Parathyroid adenoma (tissue), 2 donors: Measurements from ENCODE around the gene G2E3.
A peak's percentile ranks its signal among the peaks of the same experiment; 100 is the strongest.

Experiments
- H2AFZ ChIP-seq: fragments of 300-600 bp; sonication (generic); one replicate; pipeline ENCODE4 v1.7.0; 2017; ENCODE audit warnings: antibody characterized with exemption, mild to moderate bottlenecking
- H3K27ac ChIP-seq: fragments of 300-600 bp; sonication (generic); one replicate; pipeline ENCODE4 v1.7.0; 2017
- H3K27me3 ChIP-seq: fragments of 300-600 bp; sonication (generic); one replicate; pipeline ENCODE4 v1.7.0; 2017; ENCODE audit warnings: low read length; ENCODE audit not compliant: control insufficient read depth, insufficient read depth
- H3K36me3 ChIP-seq: fragments of 300-600 bp; sonication (generic); one replicate; pipeline ENCODE4 v1.7.0; 2017; ENCODE audit warnings: low read length; ENCODE audit not compliant: control insufficient read depth, insufficient read depth
- H3K4me1 ChIP-seq: fragments of 300-600 bp; sonication (generic); one replicate; pipeline ENCODE4 v1.7.0; 2017; ENCODE audit warnings: control low read depth
- H3K4me2 ChIP-seq: fragments of 300-600 bp; sonication (generic); one replicate; pipeline ENCODE4 v1.7.0; 2017; ENCODE audit warnings: low read length
- H3K4me3 ChIP-seq: fragments of 300-600 bp; sonication (generic); one replicate; pipeline ENCODE4 v1.7.0; 2017; ENCODE audit warnings: low read depth, low read length
- H3K79me2 ChIP-seq: fragments of 300-600 bp; sonication (generic); one replicate; pipeline ENCODE4 v1.7.0; 2017; ENCODE audit warnings: control low read depth
- H3K9ac ChIP-seq: fragments of 300-600 bp; sonication (generic); one replicate; pipeline ENCODE4 v1.7.0; 2017; ENCODE audit warnings: mild to moderate bottlenecking
- H3K9me3 ChIP-seq: fragments of 300-600 bp; sonication (generic); one replicate; pipeline ENCODE4 v1.7.0; 2017; ENCODE audit warnings: low read length; ENCODE audit not compliant: control insufficient read depth
- CTCF ChIP-seq: fragments of 300-600 bp; sonication (generic); IDR thresholded peaks from one replicate; pipeline ENCODE4 v1.7.0; 2017; ENCODE audit warnings: antibody characterized with exemption, mild to moderate bottlenecking
- donor health status: primary hyperparathyroidism.

G2E3 gene

GRCh38 chr14:30558675-30559555 is at the start of gene G2E3:
TSS of gene G2E3 (plus strand) at chr14:30559158. CDS start at chr14:30581080, 21,922 bp downstream.
- peak within 1 kb of the TSS; percentile 22 for H3K9ac ChIP-seq
- H3K4me3 ChIP-seq = peak within 1 kb of the TSS; percentile 80
- no peaks in the 10 kb centered on the region for H3K4me1 ChIP-seq
- H3K79me2 ChIP-seq = peaks cover 22% of the 10 kb centered on the region
- peak within 1 kb of the TSS; percentile 73 for H3K4me2 ChIP-seq
- H3K27me3 ChIP-seq = no peaks in the 10 kb centered on the region
- H3K9me3 ChIP-seq = no peaks in the 10 kb centered on the region
- TF ChIP-seq CTCF = no peak
- peak within 1 kb of the TSS; percentile 40 for H3K27ac ChIP-seq
- H2AFZ ChIP-seq = peak within 1 kb of the TSS; percentile 80
- H3K36me3 ChIP-seq = no peaks in the 10 kb centered on the region

GRCh38 chr14:30517737-30518136 is 41.2 kb upstream of the G2E3 start:
- Histone ChIP-seq H3K9me3 (no peaks in the 10 kb centered on the region), H3K79me2 (no peaks in the 10 kb centered on the region), H3K4me3 (no peak overlapping the region), H3K4me2 (no peak overlapping the region), H3K36me3 (no peaks in the 10 kb centered on the region), H3K9ac (no peak overlapping the region), H2AFZ (no peak overlapping the region), H3K27ac (no peak overlapping the region), H3K27me3 (no peaks in the 10 kb centered on the region), H3K4me1 (no peaks in the 10 kb centered on the region)
- TF ChIP-seq CTCF = no peak

GRCh38 chr14:30518867-30519560 is 39.9 kb upstream of the G2E3 start:
- Histone ChIP-seq H3K9ac (no peak overlapping the region), H3K4me3 (no peak overlapping the region), H3K4me2 (no peak overlapping the region), H3K27ac (no peak overlapping the region), H3K79me2 (no peaks in the 10 kb centered on the region), H3K4me1 (no peaks in the 10 kb centered on the region), H3K9me3 (no peaks in the 10 kb centered on the region), H3K36me3 (no peaks in the 10 kb centered on the region), H3K27me3 (no peaks in the 10 kb centered on the region), H2AFZ (peak overlapping the region; percentile 13)
- no peak for TF ChIP-seq CTCF

GRCh38 chr14:30519961-30520360 is 39.0 kb upstream of the G2E3 start:
- Histone ChIP-seq H3K27me3 (no peaks in the 10 kb centered on the region), H2AFZ (no peak overlapping the region), H3K79me2 (no peaks in the 10 kb centered on the region), H3K4me3 (no peak overlapping the region), H3K36me3 (no peaks in the 10 kb centered on the region), H3K4me1 (no peaks in the 10 kb centered on the region), H3K27ac (no peak overlapping the region), H3K9ac (no peak overlapping the region), H3K4me2 (no peak overlapping the region), H3K9me3 (no peaks in the 10 kb centered on the region)
- no peak for TF ChIP-seq CTCF
